ENCODE results near the gene PDE2A.

DNA sequence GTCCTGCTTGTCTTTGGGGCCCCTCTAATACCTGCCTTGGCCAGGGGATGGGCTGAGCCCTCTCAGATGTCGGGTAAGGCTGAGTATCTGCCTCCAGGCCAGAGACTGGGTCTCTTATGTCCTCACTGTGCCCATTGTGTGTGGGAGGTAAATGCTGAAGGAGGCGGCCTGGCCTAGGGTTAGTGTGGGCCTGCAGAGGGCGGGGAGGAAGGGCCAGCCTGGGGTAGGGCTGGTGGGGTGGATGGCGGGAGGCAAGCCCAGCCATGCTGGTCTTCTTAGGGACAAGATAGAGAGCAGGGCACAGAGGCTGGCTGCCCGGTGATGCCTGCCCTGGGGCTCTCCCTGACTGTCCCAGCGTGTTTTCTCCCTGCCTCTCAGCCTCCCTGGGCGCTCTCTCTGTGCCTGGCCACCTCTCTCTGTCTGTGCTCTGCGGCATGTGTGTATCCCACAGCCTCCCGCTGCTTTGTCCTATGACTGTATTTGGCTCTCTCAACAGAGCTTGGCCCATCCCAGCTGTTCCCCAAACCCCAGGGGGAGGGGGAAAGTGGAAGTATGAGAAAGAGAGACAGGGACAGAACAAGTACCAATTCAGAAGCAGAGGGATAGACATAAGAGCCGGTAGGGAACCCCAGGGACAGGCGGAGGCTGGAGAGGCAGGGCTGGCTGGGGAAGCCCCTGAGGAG lies 57.0 kb downstream of the PDE2A start:
- TF ChIP-seq POLR2AphosphoS5 (IDR thresholded peaks at IDR 0.05; ENCODE audit: low read depth, low read length) (no peak), TCF7L2 (IDR thresholded peaks at IDR 0.05; ENCODE audit: low read depth, low read length) (no peak), SIN3A (IDR thresholded peaks at IDR 0.05; ENCODE audit: borderline replicate concordance, insufficient read depth, low read depth, low read length) (no peak)
- TF ChIP-seq, protein P1, sequence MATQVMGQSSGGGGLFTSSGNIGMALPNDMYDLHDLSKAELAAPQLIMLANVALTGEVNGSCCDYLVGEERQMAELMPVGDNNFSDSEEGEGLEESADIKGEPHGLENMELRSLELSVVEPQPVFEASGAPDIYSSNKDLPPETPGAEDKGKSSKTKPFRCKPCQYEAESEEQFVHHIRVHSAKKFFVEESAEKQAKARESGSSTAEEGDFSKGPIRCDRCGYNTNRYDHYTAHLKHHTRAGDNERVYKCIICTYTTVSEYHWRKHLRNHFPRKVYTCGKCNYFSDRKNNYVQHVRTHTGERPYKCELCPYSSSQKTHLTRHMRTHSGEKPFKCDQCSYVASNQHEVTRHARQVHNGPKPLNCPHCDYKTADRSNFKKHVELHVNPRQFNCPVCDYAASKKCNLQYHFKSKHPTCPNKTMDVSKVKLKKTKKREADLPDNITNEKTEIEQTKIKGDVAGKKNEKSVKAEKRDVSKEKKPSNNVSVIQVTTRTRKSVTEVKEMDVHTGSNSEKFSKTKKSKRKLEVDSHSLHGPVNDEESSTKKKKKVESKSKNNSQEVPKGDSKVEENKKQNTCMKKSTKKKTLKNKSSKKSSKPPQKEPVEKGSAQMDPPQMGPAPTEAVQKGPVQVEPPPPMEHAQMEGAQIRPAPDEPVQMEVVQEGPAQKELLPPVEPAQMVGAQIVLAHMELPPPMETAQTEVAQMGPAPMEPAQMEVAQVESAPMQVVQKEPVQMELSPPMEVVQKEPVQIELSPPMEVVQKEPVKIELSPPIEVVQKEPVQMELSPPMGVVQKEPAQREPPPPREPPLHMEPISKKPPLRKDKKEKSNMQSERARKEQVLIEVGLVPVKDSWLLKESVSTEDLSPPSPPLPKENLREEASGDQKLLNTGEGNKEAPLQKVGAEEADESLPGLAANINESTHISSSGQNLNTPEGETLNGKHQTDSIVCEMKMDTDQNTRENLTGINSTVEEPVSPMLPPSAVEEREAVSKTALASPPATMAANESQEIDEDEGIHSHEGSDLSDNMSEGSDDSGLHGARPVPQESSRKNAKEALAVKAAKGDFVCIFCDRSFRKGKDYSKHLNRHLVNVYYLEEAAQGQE (IDR thresholded peaks at IDR 0.05; ENCODE audit: insufficient read depth in 1 of 2, low read depth in 2 of 2, low read length in 1 of 2): no peak
- TF ChIP-seq, protein P2, sequence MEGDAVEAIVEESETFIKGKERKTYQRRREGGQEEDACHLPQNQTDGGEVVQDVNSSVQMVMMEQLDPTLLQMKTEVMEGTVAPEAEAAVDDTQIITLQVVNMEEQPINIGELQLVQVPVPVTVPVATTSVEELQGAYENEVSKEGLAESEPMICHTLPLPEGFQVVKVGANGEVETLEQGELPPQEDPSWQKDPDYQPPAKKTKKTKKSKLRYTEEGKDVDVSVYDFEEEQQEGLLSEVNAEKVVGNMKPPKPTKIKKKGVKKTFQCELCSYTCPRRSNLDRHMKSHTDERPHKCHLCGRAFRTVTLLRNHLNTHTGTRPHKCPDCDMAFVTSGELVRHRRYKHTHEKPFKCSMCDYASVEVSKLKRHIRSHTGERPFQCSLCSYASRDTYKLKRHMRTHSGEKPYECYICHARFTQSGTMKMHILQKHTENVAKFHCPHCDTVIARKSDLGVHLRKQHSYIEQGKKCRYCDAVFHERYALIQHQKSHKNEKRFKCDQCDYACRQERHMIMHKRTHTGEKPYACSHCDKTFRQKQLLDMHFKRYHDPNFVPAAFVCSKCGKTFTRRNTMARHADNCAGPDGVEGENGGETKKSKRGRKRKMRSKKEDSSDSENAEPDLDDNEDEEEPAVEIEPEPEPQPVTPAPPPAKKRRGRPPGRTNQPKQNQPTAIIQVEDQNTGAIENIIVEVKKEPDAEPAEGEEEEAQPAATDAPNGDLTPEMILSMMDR (IDR thresholded peaks at IDR 0.05): no peak

Data from Panc1 (cell line).